Measurements from ENCODE around the gene MYMK.

The MYMK gene

GRCh38 chr9:133557581-133557980, 32.8 kb upstream of the MYMK start:
- DNase-seq: no peak

DNA sequence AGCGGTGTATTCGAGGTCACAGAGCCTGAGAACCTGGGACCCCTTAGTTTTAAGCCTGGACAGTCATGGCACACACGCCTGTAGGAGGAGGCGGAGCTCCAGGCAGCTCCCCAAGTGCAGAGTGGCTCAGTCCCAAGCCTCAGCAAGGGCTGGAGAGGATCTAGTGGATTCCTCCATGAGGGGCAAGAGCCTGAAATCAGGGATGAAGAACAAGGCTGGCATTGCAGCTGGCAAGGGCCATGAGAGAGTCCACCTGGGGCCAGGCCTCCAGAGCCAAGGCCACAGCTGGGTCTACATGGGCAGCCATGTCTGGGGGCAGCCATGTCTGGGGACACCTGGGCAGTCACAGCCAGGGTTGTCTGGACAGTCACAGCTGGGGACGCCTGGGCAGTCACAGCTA, 31.6 kb upstream of the MYMK start:
- DNase-seq: no peak

DNA sequence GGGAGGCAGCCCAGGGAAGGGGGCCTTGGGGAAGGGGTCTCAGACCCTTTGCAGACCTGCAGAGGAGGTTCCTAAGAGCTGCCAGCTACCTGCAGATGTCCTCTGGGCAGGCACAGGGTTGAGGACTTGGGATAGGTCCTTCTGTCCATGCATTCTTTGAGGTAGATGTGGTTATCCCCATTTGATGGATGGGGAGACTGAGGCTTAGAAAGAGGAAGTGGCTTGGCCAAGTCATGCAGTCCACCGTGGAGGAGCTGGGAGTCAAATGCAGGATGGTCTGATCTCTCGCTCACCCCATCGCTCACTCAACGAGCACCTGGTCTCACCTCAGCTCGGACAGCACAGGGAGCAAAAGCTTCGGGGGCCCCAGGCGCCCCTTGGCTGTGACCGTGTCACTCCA, 30.0 kb upstream of the MYMK start:
- no peak for DNase-seq

GRCh38 chr9:133553973-133554713, 29.4 kb upstream of the MYMK start:
- DNase-seq: no peak

GRCh38 chr9:133553123-133553522, 28.4 kb upstream of the MYMK start:
- no peak for DNase-seq

- no peak for DNase-seq
Measured at GRCh38 chr9:133552236-133552635, 27.5 kb upstream of the MYMK start.

DNA sequence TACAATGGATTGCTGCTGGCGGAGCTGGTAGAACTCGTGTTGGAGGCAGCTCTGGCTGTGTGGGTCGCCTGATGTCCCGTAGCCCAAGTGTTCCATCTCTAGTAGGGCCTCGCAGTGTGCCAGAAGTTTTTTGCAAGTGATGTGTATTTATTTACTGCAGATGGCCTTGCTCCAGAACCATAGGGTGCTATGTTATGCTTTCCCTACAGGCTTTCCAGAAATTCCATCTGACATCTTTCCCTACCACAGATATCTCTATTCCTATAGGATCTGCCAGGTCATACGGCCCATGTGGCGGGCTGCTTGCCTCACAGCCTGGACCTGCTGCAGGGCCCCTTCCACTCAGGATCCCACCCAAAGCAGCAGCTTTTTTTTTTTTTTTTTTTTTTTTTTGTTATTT, 26.7 kb upstream of the MYMK start:
- no peak for DNase-seq

DNA sequence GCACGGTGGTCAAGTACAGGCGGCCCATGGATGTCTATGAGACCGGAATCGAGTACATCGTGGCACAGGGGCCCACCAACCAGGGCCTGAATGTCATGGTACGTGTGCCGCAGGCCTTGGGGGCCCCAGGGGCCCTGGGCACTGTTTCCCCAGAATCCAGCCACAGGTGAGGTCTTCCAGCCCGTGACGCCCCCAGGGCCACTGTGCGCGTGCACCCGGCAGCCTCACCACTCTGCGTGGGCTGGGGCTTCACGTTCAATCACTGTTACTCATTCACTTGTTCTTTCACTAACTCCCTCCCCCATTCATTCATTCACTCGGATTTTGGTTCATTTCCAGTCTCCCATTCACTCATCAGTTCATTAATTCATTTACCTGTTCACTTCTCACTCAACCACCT, 22.4 kb upstream of the MYMK start:
- DNase-seq: no peak

GRCh38 chr9:133546287-133546680, 21.5 kb upstream of the MYMK start:
- DNase-seq: no peak

DNA sequence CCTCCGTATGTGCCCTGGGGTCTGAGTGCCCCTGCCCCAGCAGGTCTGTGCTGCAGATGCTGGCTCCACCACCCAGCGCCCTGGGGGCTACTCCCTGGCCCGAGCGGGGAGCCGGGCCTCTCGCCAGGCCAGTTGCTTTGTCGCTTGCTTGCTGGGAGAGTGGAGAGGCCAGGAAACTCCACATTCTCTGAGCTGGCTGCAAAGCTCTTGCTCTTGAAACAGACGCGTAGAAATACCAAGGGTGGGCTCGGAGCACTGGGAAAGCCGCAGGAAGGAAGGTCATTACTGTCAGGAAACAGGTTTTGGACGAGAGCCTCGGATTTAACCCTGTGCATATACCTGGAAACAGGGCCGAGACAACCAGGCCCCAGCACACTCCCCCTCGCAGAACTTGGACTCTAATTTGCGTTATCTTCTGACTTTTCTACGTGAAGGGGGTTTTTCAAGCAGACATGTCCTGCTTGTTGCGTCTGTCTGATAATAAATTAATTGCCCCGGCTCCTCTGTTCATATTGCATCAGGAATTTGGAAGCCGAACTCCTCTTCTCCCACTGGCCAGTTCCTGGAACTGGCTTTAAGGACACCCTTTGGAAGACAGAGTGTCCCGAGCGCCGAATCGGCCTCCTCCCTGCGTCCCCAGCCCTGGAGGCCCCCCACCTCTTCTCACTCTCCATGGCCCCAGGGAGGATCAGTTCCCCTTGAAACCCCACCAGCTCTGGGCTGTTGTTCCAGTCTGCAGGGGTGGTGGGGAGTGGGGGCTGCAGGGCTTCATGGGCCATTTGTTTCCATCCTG, 20.9 kb upstream of the MYMK start:
- no peak for DNase-seq

- DNase-seq: no peak
Measured at GRCh38 chr9:133543772-133544467, 19.2 kb upstream of the MYMK start.

DNA sequence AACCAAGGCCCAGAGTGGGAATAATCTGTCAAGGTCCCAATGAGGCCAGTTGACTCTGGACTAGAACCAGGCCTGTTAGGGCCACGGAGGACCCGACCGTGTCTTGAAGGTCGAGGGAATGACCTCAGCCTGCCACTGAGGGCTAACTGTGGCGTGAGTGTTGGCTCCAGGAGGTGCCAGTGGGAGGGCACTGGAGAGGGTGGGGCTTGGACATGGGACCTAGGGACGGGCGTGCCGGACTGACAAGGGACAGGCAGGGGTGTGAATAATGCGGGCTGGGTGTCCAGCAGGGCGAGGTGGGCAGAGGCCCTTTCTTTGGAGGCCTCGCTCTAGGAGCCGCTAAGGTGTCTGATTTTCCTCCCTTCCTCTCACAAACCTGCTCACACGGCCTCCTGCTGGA, 17.2 kb upstream of the MYMK start:
- DNase-seq: no peak

DNA sequence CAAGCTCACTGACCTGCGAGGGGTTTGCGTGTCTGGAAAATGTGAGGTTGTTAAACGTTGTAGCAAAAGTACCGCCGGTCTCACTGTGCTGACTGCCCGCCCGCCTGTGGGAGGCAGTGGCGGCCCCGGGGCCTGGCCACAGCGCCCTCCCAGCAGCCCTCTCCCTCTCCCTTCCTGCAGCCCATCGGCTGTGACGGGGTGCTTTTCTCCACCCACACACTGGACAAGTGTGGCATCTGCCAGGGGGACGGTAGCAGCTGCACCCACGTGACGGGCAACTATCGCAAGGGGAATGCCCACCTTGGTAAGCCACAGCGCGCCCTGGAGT, 15.9 kb upstream of the MYMK start:
- DNase-seq: no peak

DNA sequence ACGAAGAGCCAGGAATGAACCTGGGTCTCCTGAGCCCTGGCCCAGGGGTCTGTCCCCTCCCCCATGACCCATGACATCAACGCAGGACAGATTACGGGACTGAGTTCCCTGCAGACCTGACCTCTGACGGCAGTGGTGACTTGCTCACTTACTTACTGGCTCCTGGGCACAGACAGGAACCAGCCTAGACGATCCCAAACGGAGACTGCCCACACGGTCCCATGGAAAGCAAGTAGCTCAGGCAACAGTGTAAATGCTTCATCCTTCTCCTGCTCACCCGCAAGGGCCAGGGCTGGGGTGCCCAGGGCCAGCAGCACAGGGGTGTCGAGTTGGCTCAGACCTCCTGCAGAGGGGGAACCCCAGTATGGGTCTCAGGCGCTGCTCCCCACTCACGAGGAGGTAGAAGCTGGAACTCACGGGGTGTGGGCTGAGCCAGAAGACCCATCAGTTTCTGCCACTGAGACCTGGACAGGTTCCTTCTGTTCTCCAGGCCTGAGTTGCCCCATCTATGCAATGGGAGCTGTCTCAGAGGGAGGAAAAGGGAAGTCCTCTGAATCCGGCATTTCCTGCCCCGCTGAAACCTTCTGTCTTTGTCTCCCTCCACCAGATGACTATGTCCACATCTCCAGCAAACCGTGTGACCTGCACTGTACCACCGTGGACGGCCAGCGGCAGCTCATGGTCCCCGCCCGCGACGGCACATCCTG, 15.4 kb upstream of the MYMK start:
- no peak for DNase-seq

DNA sequence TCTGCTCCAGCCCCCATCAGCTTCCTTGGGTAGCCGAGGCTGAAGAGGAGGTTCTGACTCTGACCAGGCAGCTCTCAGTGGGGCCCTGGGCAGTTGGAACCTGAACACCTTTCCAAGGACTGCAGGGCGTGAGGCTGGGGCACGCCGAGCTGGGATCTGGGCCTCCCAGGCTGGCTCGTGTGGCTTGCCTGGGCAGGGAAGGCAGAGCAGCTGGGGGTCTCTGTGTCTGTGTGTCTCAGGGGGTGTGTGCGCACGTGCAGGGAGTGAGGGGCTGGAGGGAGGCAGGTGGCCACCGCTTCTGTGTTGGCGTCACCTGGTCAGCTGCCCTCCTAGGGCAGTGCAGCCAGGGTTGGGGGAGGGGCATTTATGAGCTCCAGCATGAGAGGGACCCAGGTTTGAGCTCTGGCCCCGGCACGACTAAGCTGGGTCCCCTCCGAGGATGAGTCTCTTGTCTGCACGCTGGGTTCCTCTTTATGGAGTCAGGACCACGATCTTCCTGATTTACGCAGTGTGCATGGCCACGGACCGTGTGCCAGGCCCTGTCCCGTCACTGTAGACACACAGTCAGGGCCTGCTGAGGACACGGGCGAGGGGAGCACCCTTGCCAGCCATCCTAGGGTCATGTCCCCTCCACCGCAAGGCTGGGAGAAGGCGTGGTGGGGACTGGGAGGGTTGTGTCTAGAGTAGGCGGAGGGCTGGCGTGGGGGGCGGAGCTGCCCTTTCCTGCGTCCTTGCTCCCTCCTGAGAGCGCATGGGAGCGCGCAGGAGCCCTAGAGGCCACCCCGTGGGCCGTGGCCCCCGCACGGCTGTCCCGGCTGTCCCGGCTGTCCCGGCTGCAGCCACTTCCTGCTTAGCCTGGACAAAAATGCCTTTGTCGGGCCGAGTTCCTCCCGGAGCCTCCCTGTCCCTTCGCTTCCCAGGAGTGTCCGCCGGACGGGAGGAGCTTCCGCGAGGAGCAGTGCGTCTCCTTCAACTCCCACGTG, 14.4 kb upstream of the MYMK start:
- DNase-seq: no peak

DNA sequence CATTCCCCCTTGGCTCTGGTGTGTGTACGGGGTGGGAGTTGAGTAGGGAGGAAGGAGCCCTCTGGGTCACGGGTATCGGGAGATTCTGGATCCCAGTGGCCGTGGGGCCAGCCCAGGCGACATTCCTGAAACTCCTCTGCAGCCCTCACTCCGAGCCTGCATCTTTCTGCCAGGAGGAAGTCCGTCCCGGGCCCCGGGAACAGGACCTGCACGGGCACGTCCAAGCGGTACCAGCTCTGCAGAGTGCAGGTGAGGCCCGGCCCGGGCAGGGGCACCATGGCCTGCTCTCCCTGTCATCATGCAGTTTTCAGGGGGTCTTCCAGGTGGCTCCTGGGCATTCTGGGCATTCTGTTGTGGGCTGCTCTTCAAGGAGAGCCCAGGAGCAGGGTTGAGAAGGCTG, 13.4 kb upstream of the MYMK start:
- no peak for DNase-seq

DNA sequence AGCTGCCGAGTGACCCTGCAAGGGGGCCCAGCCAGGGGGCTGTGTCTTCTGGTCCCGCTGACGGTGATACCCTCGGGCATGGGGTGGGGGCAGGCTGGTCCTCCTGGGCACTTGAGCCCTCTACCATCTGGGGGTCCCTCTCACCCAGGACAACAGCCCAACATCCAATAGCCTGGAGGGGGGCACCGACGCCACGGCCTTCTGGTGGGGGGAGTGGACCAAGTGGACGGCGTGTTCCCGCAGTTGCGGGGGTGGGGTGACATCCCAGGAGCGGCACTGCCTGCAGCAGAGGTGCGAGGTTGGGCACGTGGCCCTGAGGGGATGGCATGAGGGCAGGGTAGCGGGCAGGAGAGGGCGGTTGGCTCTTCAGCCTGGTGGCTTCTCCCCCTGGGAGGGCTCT, 12.5 kb upstream of the MYMK start:
- DNase-seq: no peak

- DNase-seq: no peak
Measured at GRCh38 chr9:133536536-133536935, 11.8 kb upstream of the MYMK start.

DNA sequence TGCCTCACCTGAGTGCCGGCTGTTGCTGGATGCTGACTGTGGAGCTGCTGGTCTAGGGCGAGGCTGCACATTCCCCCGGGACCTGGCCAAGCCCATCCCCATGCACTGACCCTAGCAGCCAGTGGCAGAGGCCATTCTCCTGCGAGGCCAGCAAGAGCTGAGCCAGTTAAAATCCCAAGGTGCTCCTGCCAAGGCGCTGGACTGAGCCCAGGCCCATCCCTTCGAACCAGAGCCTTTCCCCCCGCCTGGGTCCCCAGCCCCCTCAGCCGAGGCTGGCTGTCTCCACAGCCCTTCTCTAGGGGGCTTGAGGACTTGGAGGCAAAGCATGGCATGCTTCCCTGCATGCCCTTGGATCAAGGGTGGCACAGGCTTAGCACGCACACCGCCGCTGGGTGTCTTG, 11.3 kb upstream of the MYMK start:
- no peak for DNase-seq

DNA sequence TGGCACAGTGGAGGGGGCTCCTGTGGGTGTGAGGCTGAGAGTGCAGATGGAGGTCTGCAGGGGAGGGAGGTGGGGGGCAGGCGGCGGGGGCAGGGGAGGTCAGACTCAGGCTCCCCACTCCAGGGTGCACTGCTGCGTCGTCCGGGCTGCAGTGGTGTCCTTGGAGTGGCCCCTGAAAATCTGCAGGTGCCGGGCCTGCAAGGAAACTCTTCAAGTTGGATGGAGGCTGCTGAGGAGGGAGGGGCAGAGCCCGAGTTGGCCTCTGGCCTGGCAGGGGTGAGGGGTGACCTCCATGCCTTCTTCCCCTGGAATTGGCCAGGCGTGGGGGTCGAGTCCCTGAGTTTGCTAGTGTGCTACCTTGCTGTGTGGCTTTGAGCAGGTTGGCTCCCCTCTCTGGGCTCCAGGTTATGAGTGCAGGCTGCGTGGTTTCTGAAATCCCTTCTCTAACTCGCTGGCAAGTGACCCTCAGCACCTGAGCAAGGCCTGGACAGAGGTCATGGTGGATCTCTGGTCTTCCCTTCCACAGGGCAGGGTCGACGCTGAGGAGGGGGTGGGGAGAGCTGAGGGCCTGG, 10.6 kb upstream of the MYMK start:
- DNase-seq: no peak

GRCh38 chr9:133534346-133535291, 9.9 kb upstream of the MYMK start, which contains the start of gene ADAMTSL2:
ADAMTSL2 (plus strand) TSS chr9:133534704; CDS start chr9:133536713, 2,009 bp downstream.
- peak; percentile 34 to 63 for DNase-seq

Measured in CD4-positive, alpha-beta T cell treated with Interleukin-1 beta for 1 hour (primary cell).